ENCODE data around the gene SEPHS1.
"Not testable (repeated sequence)": the region's sequence is repeated elsewhere in the genome, so short reads cannot be mapped to it uniquely, and the experiment has no call there.

The SEPHS1 gene, protein sequence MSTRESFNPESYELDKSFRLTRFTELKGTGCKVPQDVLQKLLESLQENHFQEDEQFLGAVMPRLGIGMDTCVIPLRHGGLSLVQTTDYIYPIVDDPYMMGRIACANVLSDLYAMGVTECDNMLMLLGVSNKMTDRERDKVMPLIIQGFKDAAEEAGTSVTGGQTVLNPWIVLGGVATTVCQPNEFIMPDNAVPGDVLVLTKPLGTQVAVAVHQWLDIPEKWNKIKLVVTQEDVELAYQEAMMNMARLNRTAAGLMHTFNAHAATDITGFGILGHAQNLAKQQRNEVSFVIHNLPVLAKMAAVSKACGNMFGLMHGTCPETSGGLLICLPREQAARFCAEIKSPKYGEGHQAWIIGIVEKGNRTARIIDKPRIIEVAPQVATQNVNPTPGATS

DNA sequence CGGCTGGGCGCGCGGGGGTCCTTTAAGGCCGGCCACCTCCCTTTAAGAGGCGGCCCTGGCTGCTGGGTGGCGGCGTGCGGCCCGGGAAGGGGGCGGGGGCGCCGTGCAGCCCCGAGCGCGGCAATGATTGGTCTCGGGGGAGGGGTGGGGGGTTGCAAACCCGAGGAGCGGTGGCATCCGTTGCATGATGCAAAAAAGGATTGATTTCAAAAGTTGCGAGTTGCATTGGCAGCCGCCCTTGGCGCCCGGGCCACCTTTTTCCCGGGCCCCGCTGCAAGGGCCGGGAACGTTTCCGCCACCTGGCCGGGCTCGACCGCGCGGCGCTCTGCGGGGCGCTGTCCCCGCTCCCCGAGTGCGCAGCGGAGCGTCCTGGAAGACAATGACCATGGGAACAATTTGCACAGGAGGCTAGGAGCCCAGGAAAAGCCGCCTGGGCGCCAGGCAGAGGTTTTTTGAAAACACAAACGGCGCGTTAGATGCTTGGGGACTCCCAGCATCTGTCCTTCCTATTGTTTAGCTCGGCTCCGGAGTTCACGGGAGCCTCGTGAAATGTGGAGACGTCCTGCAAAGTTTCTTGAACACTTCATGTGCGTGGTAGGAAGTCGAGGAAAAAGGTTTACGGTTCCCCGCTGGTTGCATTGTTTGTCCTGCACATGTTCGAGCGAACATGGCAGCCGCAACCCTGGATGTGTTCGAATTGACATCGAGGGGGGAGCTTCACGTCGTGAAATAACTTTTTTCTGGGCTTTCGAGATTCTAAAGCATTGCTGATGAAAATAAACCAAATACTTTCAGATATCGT lies at the start of gene SEPHS1:
TSS of gene SEPHS1 (minus strand) at position 78 of the 802 bp plus-strand sequence. CDS start 3,343 bp downstream, outside the sequence.
- peak; percentile 82 for DNase-seq

GRCh38 chr10:13397052-13397451 lies 49.0 kb upstream of the SEPHS1 start:
- DNase-seq = no peak

DNA sequence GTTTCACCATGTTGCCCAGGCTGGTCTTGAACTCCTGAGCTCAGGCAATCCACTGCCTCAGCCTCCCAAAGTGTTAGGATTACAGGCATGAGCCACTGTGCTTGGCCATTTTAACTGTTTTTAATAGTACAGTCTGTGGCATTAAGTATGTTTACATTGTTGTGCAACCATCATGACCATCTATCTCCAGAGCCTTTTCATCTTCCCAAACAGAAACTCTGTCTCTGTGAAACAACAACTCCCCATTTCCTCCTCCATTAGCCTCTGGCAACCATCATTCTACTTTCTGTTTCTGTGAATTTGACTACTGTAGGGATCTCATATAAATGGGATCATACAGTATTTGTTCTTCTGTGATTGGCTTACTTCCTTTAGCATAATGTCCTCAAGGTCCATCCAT lies 48.3 kb upstream of the SEPHS1 start:
- DNase-seq = no peak

DNA sequence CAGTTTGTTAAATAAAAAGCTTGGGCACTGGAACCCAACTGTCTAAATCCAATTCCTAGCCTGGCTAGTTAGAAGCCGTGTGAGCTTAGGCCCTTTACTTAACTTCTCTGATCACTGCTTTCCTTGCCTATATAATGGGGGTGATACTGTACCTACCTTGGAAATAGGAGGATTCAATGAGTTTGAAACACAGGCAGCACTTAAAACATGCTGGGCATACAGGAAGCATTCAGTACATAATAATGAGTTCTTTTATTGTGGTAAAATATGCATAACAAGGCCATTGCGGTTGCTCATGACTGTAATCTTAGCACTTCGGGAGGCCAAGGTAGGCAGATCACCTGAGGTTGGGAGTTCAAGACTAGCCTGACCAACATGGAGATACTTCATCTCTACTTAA lies 47.4 kb upstream of the SEPHS1 start:
- no peak for DNase-seq

DNA sequence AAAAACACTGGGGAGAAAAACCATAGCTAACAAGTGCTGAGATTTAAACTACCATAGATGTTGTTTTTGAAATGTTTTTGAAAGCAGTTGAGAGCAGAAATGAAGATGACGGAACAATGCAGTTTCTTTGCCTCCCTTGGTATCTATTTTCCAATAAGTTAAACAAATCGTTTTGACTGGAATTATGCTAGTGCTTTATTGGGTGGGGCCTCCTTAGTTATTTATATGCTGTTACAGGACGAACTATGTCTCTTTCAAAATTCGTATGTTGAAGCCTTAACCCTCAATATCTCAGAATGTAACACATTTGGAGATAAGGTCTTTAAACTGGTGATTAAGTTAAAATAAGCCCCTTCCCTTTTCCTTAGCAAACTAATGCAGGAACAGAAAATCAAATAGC lies 45.5 kb upstream of the SEPHS1 start:
- no peak for DNase-seq

DNA sequence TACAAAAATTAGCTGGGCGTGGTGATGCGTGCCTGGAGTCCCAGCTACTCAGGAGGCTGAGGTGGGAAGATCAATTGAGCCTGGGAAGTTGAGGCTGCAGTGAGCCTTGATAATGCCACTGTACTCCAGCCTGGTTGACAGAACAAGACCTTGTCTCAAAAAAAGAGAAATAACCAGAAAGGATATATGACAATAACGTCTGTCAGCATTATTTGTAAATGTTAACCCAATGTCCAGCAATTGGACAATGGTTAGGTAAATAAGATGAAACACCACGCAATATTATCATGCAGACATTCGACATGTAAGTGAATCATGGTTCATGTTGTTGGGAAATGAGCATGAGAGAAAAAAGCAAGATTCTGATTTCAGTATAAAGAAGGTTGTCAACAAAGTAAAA lies 44.6 kb upstream of the SEPHS1 start:
- no peak for DNase-seq

DNA sequence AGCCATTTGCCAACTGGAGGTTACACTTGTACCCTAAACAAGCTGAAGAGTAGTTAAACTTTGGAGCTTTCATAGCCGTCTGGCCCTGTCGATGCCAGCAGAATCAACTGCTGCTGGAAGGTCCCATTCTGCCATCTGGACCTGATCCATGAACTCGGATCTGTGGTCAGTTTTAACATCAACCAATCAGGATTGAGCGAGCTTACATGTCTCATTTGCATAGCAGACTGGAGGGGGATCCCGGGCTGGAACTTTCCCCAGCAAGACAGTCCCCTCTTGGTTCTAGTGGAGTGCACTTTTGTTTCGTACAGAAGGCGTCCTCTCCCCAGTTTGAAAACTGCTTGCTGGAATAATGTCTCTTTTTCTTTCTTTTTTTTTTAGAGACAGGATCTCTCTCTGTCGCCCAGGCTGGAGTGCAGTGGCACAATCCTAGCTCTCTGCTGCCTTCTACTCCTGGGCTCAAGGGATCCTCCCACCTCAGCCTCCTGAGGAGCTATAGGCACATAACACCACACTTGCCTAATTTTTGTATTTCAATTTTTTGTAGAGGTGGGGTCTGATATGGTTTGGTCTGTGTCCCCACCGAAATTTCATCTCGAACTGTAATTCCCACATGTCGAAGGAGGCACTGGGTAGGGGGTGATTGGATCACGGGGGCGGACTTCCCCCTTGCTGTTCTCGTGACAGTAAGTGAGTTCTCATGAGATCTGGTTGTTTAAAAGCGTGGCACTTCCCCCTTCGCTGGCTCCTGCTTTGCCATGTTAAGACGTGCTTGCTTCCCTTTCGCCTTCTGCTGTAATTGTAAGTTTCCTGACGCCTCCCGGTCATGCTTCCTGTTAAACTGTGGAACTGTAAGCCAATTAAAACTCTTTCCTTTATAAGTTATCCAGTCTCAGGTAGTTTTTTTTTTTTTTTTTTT lies 42.8 kb upstream of the SEPHS1 start:
- no peak for DNase-seq

DNA sequence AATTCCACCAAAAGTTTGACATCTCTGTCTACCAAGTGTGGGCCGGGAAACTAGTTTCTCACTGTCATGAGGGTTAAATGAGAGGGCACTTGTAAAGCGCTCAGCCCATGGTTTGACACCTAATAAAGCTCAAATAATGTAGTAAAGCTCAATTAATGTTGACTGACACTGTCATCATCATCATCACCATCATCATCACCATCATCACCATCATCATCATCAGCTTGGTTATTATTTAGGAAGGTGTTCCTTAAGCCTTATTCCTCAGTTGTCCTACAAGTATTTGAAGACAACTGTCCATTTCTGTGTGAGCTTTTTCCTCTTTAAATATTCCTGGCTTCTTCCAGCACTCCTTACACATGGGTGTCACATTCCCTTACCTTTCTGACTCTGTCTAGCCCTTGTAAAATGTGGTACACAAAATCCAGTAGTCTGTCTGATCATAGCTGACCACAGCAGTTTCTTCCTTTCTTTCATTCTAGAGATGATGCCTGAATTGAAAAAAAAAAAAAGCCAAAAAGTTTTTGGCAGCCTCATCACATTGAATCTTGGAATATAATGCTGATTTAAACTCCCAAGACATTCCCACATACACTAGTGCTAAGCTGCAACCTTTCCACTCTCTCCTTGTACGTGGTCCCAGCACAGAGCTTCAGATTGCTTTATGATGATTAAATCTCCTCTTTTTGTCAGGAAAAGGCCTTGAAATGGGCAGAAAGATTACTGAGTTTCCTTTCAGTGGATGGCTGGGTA lies 40.6 kb upstream of the SEPHS1 start:
- no peak for DNase-seq

DNA sequence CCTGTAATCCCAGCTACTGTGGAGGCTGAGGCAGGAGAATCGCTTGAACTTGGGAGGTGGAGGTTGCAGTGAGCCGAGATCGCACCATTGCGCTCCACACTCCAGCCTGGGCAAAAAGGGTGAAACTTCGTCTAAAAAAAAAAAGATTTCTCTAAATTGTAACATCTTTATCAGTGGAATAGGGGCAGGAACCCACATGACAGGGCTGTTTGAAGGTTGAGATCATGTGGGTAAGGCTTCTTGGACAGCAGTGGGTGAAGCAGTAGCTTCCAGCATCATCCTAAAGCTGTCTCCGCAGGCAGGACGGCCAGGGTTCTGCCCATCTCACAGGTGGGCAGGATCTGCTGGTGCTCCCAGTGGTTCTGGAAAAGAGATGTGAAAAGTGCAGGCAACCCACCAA lies 37.9 kb upstream of the SEPHS1 start:
- DNase-seq = no peak

DNA sequence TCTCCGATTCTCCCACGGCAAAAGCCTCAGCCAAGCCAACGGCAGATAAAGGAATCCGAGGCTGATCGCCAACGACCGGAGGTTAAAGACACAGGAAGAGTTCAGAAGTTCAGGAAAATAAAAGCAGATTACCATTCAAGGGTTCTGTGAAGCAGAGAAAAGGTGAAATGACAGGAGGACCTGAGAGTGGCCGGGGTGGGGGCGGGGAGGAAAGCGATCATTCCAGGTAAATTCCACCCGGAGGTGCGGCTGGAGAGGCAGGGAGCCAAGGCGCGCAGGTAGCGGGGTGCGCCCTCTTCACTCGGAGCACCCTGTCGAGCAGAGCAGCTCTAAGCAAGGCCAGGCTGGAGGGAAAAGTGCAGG lies 35.3 kb upstream of the SEPHS1 start:
- no peak for DNase-seq

- DNase-seq = no peak
Measured at GRCh38 chr10:13382703-13383398, 34.8 kb upstream of the SEPHS1 start.

- not testable (repeated sequence) for DNase-seq
Measured at GRCh38 chr10:13379061-13379460, 31.0 kb upstream of the SEPHS1 start.

GRCh38 chr10:13376746-13377145 lies 28.7 kb upstream of the SEPHS1 start:
- no peak for DNase-seq

- no peak for DNase-seq
Measured at GRCh38 chr10:13376297-13376696, 28.2 kb upstream of the SEPHS1 start.

DNA sequence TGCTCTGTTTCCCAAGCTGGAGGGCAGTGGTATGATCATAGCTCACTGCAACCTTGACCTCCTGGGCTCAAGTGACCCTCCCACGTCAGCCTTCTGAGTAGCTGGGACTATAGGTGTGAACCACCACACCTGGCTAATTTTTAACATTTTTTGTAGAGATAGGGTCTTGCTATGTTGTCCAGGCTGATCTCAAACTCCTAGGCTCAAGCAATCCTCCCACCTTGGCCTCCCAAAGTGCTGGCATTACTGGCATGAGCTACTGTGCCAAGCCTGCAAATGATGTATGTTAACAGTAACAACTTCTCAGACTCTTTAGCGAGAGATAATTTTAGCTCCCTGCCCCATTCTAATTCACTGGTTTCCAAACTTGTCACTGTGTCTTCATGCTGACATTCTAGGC lies 27.7 kb upstream of the SEPHS1 start:
- DNase-seq = no peak

DNA sequence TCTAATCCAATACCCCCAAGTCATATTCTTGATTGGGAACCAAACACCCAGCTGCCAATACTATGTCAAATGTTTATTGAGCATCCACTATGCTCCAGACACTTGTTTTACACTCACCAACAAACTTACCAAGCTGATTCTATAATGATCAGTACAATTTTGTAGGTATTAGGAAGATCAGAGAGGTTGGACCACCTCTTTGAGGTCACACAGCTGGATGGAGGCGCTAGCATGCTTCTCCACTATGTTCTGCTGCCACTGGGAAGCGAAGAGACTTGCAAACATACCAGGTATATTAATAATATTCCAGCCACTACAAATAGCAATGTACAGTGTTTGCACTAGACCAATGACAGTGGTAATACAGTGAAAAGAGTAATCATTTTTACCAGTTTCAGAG lies 25.6 kb upstream of the SEPHS1 start:
- DNase-seq = no peak

DNA sequence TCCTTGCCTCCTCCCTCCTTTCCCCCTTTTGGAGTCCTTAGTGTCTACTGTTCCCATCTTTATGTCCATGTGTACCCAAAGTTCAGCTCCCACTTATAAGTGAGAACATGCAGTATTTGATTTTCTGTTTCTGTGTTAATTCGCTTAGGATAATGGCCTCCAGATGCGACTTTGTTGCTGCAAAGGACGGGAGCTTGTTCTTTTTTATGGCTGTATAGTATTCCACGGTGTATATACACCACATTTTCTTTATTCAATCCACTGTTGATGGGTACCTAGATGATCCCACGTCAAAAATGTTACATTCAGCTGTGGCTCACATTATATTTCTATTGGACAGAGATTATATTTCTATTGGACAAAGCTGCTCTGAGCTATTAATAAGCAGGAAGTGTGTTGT lies 24.4 kb upstream of the SEPHS1 start:
- DNase-seq = no peak

DNA sequence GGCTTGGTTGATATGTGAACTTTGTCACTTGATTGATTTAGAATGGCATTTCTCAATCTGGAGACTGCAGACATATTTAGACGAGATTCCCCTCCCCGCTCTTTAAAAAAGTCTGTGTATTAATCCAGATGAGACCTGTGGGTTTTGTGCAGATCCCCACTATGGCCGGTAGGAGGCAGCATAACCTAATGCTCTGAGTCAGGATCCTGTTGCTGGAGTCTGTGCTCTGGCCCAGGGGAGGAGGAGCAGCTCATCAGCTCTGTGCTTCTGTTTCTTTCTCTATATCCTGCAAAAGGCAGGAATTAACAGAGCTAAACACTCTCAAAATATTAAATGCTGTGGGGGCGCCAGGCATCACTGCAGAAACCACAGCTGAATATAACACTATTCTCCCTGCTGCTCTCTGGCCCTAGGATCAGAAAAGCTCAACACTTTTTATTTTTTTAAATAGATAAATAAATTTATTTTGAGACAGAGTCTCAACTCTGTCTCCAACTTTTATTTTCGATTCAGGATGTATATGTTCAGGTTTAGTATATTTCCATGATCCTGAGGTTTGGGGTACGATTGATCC lies 23.9 kb upstream of the SEPHS1 start:
- DNase-seq = peak; percentile 53

- no peak for DNase-seq
Measured at GRCh38 chr10:13366891-13367290, 18.8 kb upstream of the SEPHS1 start.

DNA sequence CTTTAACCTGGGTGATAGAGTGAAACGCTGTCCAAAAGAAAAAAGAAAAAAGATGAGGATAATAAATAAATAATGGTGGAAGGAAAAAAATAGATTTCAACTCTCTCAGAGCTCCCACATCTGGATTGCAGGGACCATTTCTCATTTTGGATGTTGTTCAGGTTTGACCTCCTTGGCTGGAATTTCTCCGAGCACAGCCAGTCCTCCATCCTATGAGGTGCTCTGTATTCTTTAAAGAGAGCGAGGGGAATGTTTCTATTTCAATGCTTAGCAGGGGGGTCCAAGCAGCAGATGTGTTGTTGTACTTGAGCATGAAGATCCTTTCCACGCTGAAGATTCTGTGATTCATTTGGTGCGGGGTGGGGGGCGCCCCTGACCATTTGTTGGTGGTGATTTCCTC lies 17.7 kb upstream of the SEPHS1 start:
- no peak for DNase-seq

GRCh38 chr10:13365243-13365642 lies 17.1 kb upstream of the SEPHS1 start:
- no peak for DNase-seq

- DNase-seq = no peak
Measured at GRCh38 chr10:13360587-13360986, 12.5 kb upstream of the SEPHS1 start.

Data from activated gamma-delta T cell treated with Interleukin-2 at 50 U/mL for 16 hours (primary cell).